HL-60/S4 (cell line): ENCODE measurements around the gene ELOVL1.

Source experiments
- in situ Hi-C: fragments of 300-500 bp; cut with MboI; formaldehyde crosslinking; loops from 2 replicates; pipeline ENCODE4 v1.14.3; 2022; ENCODE audit warnings: low sequenced_read_pairs

The ELOVL1 gene

DNA sequence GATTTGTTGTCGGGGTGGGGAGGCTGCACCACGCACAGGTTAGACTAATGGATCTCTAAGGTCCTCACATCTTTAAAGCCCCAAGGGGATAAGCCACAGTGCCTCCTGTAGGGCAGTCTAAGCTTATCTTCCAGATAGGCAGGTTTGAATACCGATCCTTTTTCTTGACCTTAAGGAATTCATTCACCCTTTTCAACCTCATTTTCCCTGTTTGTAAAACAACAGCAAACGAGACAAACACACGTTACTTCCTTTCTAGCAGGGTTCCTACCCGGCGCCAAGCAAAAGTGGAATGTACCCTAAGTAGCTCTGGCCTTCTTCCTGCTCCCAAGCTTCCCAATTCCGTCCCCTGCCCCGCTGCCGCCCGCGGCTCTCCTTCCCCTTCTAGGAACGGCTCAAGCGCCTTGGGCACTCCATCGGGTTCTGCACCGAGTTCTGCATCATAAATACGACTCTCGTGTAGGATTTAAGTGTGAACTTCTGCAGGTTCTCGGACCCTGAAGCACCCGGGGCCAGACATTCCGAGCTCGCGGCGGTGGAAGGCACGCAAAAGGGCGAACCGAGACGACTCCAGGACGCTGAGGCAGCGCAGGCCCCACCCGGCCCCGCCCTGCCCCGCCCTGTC, 9.6 kb downstream of the ELOVL1 start:
- in situ Hi-C loops, result no loop called here

DNA sequence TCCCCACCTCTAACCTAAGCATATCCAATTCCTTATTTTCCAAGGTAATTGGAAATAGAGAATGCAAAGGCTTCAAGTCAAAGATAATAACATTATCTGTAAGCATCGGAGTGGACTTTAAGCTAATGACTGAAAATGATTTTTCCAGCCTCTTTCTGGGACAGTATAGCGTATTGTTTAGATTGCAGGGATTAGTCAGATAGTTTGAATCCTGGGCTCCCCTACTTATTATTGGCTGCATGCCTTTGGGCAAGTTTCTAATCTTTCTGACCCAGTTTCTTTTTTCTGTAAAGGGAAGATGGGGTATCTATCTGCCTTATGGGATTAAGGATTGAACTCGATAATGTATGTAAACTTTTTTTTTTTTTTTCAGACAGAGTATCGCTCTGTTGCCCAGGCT, 10.6 kb downstream of the ELOVL1 start:
- in situ Hi-C loops, result no loop called here

DNA sequence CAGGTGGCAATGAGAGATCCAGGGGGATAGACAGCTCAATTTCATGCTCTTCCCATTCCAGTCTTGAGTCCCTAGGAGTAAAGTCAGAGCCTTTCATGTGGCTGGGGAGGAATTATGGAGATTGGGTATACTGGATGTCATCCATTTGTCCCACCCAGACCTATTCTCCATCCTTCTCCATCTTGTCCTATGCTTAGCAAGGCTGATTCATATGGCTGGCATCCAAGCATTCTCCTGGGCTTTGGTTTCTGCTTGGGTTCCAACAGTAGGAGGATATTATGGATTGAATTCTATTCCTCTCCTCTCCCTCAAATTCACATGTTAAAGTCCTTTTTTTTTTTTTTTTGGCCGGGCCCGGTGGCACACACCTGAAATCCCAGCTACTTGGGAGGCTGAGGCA, 12.9 kb downstream of the ELOVL1 start:
- in situ Hi-C loops, result no loop called here

DNA sequence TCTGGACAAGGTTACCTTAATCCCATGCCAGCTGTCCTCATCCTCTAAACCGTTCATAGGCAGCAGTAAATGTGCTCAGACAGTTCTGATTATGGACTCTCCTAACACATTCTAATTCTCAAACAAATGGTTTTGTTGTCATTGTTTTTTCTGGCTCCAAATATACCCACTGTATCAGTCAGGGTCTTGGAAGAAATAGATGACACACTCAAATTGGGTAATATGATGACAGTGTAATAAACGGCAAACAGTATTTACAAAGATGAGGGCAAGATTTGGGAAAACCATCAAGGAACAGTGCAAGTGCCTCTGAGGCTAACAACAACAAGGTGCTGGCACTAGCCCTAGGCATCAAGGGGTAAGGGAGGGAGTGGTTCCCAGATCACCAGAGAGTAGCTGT, 13.3 kb downstream of the ELOVL1 start:
- in situ Hi-C loops, result no loop called here

DNA sequence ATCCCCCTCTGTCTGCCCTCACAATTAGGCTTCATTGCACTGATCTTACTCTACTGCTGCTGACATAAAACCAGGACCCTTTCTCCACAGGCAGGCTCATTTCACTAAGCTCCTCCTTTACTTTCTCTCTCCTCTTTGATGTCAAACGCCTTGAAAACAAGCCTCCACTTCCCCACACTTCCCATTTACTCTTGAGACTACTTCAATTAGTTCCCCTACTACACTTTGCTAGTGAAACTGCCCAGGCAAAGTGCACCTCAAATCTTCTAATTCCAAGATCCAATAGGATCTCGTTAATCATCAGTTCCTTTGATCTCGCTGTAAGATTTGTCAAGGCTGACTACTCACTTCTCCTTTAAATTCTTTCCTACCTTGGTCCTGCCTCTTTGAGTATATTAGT, 14.9 kb downstream of the ELOVL1 start:
- in situ Hi-C loops, result no loop called here

DNA sequence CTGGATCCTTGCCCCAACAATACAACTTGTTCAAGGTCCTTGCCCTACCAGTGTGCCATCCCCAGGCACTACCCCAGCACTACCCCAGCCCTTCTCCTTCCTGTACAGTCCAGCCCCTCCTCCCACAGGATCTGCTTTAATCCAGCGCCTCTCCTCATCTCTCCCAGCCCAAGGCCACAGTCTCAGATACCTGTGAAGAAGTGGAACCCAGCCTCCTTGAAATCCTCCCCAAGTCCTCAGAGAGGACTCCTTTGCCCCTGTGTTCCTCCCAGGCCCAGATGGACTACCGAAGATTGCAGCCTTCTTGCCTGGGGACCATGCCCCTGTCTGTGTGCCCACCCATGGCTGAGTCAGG, 15.5 kb downstream of the ELOVL1 start:
- in situ Hi-C loops, result no loop called here

DNA sequence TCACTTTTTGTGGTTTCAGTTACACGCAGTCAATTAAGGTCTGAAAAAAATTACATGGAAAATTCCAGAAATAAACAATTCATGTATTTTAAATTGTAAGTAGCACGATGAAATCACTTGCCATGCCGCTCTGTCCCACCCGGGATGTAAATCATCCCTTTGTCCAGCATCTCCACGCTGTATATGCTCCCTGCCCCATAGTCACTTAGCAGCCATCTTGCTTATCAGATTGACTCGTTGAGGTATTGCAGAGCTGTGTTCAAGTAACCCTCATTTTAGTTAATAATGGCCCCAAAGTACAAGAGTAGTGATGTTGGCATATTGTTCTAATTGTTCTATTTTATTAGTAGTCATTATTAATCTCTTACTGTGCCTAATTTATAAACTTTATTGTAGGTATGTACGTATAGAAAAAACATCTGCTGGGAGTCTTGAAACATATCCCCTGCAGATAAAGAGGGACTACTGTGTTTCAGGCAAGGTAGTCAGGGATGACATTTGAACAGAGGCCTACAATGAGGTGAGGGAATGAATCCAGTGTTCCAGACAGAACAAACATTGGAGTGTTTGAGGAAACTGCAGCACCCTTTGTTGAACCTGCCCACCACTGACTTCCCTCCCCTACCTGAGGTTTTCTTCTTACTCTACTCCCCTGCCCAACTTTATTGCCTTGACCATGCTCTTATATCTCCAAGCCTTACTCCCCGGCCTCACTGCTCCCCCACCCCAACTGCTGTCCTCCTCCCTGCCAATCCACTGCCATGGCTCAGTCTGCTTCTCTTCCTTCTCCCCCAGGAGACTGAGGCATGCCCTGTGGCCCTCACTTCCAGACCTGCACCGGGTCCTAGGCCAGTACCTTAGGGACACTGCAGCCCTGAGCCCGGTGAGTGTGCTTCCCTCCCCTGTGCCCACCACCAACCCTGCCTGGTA, 16.1 kb downstream of the ELOVL1 start:
- in situ Hi-C loops, result no loop called here

DNA sequence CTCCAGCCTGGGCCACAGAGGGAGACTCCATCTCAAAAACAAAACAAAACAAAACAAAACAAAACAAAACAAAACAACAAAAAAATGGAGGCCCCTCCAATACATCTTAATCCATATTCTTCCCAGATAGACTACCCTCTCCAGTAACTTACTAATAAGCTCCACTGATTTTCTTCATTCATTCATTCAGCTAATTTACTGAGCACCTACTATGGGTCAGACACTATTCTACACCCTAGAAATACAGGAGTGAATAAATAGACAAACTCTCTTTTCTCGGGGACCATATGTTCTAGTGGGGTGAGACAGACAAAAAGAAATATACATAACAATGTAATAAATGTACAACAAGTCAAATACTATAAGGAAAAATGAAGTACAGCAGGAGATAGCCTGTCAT, 16.8 kb downstream of the ELOVL1 start:
- in situ Hi-C loops, result no loop called here

DNA sequence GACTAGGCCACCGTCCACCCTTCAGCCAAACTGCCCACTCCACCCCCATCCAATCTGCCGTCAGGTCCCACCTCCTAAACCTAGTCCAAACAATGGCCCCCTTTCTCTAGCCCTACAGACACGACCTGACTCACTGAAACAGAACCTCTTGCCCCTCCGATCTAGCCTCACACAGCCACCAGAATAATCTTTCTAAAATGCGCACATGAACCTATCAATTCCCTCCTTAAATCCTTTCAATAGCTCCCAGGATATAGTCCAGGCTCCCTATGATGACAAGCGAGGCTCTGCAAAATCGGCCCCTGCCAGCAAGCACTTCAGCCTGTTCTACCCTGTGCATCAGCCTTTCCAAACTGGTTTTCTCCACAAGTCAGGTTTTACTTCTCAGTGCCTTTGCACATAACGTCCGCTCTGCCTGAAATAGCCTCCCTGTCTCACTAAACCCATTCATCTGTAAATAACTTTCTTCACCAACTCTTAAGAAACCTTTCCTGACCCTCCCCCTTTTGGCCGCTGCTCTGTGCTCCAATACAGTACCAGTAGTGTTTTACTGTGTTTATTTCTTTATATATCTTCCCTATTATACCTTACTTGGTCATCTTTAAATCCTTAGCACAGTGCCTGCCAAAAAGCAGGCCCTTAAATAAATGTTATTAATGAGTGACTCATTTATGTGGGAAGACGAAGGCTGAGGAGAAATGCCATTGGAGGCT, 18.1 kb downstream of the ELOVL1 start:
- in situ Hi-C loops, result no loop called here

DNA sequence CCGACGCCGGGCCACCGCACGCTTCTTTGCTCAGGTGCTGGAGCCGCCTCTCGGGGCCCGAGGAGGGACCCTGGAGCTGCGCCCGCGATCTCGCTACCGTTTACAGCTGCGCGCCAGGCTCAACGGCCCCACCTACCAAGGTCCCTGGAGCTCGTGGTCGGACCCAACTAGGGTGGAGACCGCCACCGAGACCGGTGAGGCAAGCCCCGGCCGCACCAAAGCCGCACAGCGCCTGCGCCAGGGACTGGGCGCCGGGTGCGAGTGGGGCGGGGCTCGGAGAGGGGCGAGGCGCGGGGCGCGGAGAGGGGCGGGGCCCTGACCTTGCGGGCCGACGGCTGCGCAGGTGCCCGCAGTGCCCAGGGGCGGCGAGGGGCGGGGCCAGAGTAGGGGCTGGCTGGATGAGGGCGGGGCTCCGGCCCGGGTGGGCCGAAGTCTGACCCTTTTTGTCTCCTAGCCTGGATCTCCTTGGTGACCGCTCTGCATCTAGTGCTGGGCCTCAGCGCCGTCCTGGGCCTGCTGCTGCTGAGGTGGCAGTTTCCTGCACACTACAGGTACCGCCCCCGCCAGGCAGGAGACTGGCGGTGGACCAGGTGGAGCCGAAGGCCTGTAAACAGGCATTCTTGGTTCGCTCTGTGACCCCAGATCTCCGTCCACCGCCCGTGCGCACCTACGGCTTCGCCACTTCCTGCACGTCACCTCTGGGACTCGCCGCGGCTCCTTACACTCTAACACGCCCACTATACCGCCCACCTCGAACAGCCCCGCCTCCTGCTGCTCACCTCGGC, 18.8 kb downstream of the ELOVL1 start:
- in situ Hi-C loops, result no loop called here

DNA sequence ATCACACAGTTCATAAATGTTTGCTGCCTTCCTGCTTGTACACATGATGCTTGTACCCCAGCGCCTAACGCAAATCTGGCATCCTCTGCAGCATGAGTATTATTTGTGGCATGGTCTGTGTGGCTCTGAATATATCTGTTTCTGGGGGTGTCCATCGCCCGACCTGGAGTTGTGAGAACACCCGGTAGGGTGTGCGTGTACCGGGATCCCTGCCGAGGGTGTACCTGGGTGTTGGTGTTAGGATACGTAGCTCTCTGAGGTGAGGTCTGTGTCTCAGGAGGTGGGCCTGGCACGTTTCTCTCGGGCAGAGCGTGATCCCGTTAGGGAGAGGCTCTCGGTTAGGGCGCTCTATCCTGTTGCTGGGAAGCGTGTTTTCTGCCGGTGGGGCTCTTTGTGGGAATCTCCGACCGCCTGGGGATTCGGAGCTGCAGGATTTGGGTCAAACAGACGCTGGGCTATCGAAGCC, 19.4 kb downstream of the ELOVL1 start:
- in situ Hi-C loops, result no loop called here

DNA sequence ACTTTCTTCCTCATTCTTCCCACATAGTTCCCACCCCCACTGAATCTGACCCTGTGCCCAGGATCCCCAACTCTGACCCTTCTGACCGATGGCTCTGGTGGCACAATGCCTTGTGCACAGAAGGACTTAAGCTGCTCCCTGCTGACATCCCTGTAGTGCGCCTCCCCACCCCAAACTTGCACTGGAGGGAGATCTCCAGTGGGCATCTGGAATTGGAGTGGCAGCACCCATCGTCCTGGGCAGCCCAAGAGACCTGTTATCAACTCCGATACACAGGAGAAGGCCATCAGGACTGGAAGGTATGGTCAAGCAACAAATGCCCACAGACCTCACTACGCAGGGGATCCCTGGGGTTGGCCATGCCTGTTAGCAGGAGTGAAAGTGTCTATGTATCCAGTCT, 21.2 kb downstream of the ELOVL1 start:
- in situ Hi-C loops, result no loop called here

DNA sequence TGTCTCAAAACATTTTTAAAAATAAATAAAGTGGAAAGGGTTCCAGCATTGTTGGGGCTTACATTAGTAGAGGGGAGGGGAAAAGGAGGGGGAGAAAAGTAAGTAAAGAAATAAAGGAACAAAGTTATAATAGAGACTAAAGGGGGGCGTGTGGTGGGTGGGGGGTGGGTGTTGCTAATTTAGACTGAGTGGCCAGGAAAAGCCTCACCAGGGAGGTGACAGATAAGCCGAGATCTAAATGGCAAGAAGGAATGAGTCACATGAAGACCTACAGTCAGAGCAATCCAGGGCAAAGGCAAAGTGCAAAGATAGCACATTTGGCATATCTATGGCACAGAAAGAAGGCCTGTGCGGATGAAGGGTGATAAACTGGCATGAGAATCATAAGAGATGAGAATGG, 22.7 kb downstream of the ELOVL1 start:
- in situ Hi-C loops, result no loop called here

DNA sequence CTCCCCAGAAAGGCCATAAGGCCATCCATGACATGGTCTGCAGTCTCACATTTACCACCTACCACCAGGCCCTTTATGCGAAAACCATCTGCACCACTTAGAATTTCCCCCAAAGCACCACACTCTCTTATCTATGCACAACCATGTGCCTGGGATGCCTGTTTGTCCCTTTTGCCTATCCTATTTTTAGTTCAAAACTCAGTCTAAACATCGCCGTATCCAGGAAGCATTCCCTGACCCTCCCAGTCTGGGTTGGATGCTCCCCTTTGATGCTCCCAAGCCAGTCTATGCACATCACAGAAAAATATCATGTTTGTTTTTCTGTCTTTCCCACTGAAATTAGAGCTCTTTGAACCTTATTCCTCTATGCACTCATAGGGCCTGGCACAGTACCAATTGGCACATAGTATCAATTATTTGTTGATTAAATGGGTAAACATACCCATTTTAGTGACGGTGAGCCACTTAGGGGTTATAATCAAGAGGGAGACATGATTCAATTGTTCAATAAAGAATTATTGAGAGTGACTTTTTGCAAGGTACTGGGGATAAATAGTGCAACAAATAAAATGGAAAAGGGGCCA, 23.5 kb downstream of the ELOVL1 start:
- in situ Hi-C loops, result no loop called here

DNA sequence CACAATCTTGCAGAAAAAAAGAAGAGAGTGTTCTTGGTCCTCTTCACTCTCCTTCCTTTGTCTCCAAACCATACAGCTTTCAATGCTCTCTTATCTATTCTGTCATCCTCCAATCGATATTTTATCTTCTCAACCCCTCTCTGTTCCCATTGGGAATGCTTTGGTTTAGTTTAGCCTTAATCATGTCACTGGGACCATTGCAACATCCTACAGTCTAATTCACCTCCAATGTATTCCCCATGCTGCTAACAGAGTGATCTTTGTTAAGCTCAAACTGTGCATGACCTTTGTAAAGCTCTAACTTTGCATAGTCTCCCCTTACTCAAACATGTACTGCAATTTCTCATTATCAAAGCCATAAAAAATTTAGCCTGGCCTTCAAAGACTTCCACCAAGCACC, 27.3 kb downstream of the ELOVL1 start:
- in situ Hi-C loops, result no loop called here

DNA sequence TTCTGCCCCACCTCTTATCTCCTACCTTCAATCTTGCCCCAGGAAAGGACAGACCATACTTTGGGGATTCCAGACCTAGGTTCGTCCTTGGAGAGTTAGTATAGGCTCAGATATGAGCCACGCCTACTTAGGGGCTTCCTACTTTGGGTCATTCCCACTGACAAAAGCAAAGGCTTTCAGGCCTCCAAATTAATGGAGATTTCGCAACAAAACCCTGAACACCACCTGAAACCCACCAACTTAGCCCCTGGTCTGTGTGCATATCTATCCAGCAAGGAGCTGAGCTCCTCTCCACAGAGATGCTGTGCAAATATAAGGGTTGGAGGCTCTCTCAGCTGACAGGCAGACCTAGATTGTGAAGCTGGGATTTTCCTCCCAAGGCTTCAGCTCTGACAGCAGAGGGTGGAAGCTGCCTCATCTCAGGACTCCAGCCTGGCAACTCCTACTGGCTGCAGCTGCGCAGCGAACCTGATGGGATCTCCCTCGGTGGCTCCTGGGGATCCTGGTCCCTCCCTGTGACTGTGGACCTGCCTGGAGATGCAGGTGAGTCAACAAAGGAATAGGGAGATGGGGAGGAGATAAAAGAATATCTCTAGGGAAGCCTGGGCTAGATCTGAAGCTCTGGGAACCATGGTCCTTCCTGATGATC, 28.1 kb downstream of the ELOVL1 start:
- in situ Hi-C loops, result no loop called here

DNA sequence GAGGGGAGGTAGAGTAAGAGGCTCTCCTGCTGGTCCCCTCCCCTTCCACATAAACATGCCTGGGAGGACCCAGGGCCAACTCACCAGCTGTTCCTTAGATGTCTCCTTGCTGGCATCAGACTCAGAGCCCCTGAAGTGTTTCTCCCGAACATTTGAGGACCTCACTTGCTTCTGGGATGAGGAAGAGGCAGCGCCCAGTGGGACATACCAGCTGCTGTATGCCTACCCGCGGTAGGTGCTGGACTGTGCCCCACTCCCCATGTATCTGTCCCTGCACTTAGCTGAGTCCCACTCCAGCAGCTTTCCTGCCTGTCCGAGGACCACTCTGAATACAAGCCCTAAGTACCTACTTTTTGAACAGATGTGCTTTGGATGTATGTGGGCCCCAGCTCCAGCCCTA, 29.8 kb downstream of the ELOVL1 start:
- in situ Hi-C loops, result no loop called here

DNA sequence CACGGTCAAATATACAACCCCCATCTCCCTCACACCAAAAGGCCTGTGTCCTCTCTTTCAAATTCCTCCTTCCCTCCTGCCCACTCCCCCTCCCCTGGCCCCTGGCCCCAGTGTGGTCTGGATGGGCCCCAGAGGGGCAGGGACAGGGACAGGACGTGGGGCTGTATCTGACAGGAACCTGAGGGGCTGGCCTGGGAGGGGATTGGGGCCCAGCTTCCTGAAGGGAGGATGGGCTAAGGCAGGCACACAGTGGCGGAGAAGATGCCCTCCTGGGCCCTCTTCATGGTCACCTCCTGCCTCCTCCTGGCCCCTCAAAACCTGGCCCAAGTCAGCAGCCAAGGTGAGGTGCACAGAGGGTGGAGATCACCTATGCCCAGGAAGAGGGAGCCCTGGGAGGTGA, 30.2 kb downstream of the ELOVL1 start, which contains the start of gene MPL:
TSS of gene MPL (plus strand) at position 231 of the 400 bp plus-strand sequence. CDS start at position 262, 31 bp downstream.
- in situ Hi-C loops, result no loop called here

DNA sequence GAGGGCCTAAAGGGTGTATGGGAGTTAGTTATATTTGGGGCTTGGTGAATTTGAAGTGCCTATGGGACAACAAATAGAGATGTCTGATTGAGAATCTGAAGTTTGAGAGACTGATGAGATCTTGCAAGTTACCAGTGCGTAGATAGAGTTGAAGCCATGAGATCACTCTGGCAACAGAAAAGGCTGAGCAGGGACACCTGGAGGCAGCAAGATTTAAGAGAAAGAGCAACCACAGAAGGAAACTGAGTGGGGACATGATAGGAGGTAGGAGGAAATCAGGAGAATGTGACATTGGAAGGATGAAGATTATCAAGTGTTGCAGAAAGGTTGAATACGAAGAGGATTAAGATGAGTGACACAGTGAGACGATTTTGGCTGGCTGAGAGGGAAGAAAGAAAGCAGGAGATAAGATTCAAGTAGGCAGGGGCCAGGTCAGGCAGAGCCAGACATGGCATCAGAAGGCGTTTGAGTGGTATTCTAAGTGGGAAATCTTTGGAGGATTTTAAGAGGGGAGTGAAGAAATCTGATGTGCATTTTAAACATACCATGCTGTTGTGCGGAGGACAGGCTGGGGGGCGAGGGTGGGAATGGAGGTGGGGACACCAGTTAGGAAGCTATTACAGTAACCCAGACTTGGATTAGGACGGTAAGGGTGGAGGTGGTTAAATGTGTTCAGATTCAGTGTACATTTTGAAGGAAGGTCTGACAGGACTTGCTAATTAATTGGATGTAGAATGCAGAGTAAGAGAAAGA, 33.2 kb downstream of the ELOVL1 start:
- in situ Hi-C loops, result no loop called here
